ENCODE measurements around the gene ZBTB18.

ZBTB18 gene

GRCh38 chr1:244065063-244065793 lies 14.1 kb downstream of the ZBTB18 start:
- DNase-seq: no peak

- DNase-seq: no peak
Measured at GRCh38 chr1:244065960-244066388, 14.9 kb downstream of the ZBTB18 start.

- no peak for DNase-seq
Measured at GRCh38 chr1:244066954-244067716, 16.1 kb downstream of the ZBTB18 start.

GRCh38 chr1:244067893-244068292 lies 16.8 kb downstream of the ZBTB18 start:
- no peak for DNase-seq

GRCh38 chr1:244068567-244068966 lies 17.5 kb downstream of the ZBTB18 start:
- no peak for DNase-seq

- DNase-seq: no peak
Measured at GRCh38 chr1:244069326-244069898, 18.3 kb downstream of the ZBTB18 start.

GRCh38 chr1:244074559-244075171 lies 23.6 kb downstream of the ZBTB18 start:
- no peak for DNase-seq

- DNase-seq: no peak
Measured at GRCh38 chr1:244075247-244075722, 24.2 kb downstream of the ZBTB18 start.

- no peak for DNase-seq
Measured at GRCh38 chr1:244076740-244077139, 25.7 kb downstream of the ZBTB18 start.

- no peak for DNase-seq
Measured at GRCh38 chr1:244077473-244078220, 26.6 kb downstream of the ZBTB18 start.

GRCh38 chr1:244080343-244080929 lies 29.4 kb downstream of the ZBTB18 start:
- DNase-seq: no peak

- no peak for DNase-seq
Measured at GRCh38 chr1:244082969-244083368, 31.9 kb downstream of the ZBTB18 start.

- DNase-seq: no peak
Measured at GRCh38 chr1:244083383-244083943, 32.4 kb downstream of the ZBTB18 start.

GRCh38 chr1:244084763-244085162 lies 33.7 kb downstream of the ZBTB18 start:
- DNase-seq: no peak

- DNase-seq: no peak
Measured at GRCh38 chr1:244085891-244086290, 34.8 kb downstream of the ZBTB18 start.

GRCh38 chr1:244087021-244087560 lies 36.0 kb downstream of the ZBTB18 start:
- DNase-seq: no peak

- DNase-seq: peak; percentile 52
Measured at GRCh38 chr1:244087611-244088010, 36.5 kb downstream of the ZBTB18 start.

GRCh38 chr1:244088161-244088560 lies 37.1 kb downstream of the ZBTB18 start:
- no peak for DNase-seq

- no peak for DNase-seq
Measured at GRCh38 chr1:244089561-244089960, 38.5 kb downstream of the ZBTB18 start.

- DNase-seq: no peak
Measured at GRCh38 chr1:244090645-244091044, 39.6 kb downstream of the ZBTB18 start.

- no peak for DNase-seq
Measured at GRCh38 chr1:244092293-244092963, 41.3 kb downstream of the ZBTB18 start.
